OCI-M2 (cell line): Measurements from ENCODE around the gene COL18A1.

Experiments
- DNase-seq: peaks from one replicate; lab custom pipeline; 2025; ENCODE audit not compliant: unreplicated experiment; lab: John Stamatoyannopoulos, UW

COL18A1 gene

GRCh38 chr21:45452696-45453307 lies 47.8 kb downstream of the COL18A1 start:
- no peak for DNase-seq

GRCh38 chr21:45453308-45453950 lies 48.5 kb downstream of the COL18A1 start:
- no peak for DNase-seq

GRCh38 chr21:45454060-45454925 lies 49.3 kb downstream of the COL18A1 start:
- no peak for DNase-seq

- DNase-seq = no peak
Measured at GRCh38 chr21:45454926-45455673, 50.1 kb downstream of the COL18A1 start.

GRCh38 chr21:45455674-45456583 lies 51.0 kb downstream of the COL18A1 start:
- no peak for DNase-seq

GRCh38 chr21:45456584-45457160 lies 51.7 kb downstream of the COL18A1 start:
- DNase-seq = no peak

GRCh38 chr21:45457161-45457831 lies 52.3 kb downstream of the COL18A1 start:
- no peak for DNase-seq

GRCh38 chr21:45457832-45458172 lies 52.8 kb downstream of the COL18A1 start:
- no peak for DNase-seq

- DNase-seq = no peak
Measured at GRCh38 chr21:45458281-45459170, 53.6 kb downstream of the COL18A1 start.

GRCh38 chr21:45459171-45460010 lies 54.4 kb downstream of the COL18A1 start:
- DNase-seq = no peak

- no peak for DNase-seq
Measured at GRCh38 chr21:45460011-45460565, 55.1 kb downstream of the COL18A1 start.

GRCh38 chr21:45460611-45461368 lies 55.8 kb downstream of the COL18A1 start:
- no peak for DNase-seq

- DNase-seq = no peak
Measured at GRCh38 chr21:45461369-45461750, 56.4 kb downstream of the COL18A1 start.

- DNase-seq = no peak
Measured at GRCh38 chr21:45461806-45462341, 56.9 kb downstream of the COL18A1 start.

GRCh38 chr21:45463871-45464270 lies 58.9 kb downstream of the COL18A1 start:
- no peak for DNase-seq

GRCh38 chr21:45464309-45464708 lies 59.3 kb downstream of the COL18A1 start:
- DNase-seq = no peak
